Endodermal cell (in vitro differentiated cells): Measurements from ENCODE around the gene SNX14. TPM values are rescaled to one million over a fixed set of nuclear protein-coding genes. Genes with fewer than 3 reads are reported as not detected.

ENCODE experiments used
- DNase-seq: peaks from one replicate; pipeline ENCODE4 v3.0.0-alpha.2; 2017
- H3K27ac ChIP-seq: 2 replicates; pipeline ENCODE4 v1.5.1; 2013; ENCODE audit warnings: mild to moderate bottlenecking, low read depth, low read length, moderate library complexity
- H3K27me3 ChIP-seq: 2 replicates; pipeline ENCODE4 v1.6.1; 2013; ENCODE audit warnings: mild to moderate bottlenecking, low read length, moderate library complexity; ENCODE audit not compliant: insufficient read depth, control insufficient read depth, poor library complexity, severe bottlenecking
- H3K36me3 ChIP-seq: 2 replicates; pipeline ENCODE4 v1.7.0; 2013; ENCODE audit warnings: mild to moderate bottlenecking, low read length, moderate library complexity; ENCODE audit not compliant: control insufficient read depth, insufficient read depth
- H3K4me1 ChIP-seq: one replicate; pipeline ENCODE4 v1.7.0; 2013; ENCODE audit warnings: low read length; ENCODE audit not compliant: control insufficient read depth, insufficient read depth
- H3K4me3 ChIP-seq: 2 replicates; pipeline ENCODE4 v1.5.1; 2013; ENCODE audit warnings: mild to moderate bottlenecking, low read length, moderate library complexity
- H3K9ac ChIP-seq: 2 replicates; pipeline ENCODE4 v1.6.1; 2013; ENCODE audit warnings: mild to moderate bottlenecking, low read length, moderate library complexity; ENCODE audit not compliant: poor library complexity, severe bottlenecking; ENCODE audit errors: extremely low read depth
- H3K9me3 ChIP-seq: 2 replicates; pipeline ENCODE4 v1.6.1; 2013; ENCODE audit warnings: mild to moderate bottlenecking, low read length, moderate library complexity; ENCODE audit not compliant: control insufficient read depth
- H3K27ac Mint-ChIP-seq: 2 replicates; pipeline ENCODE4 v1.8.0; 2020; ENCODE audit warnings: mixed read lengths
- H3K27me3 Mint-ChIP-seq: 2 replicates; pipeline ENCODE4 v1.8.0; 2021; ENCODE audit warnings: mild to moderate bottlenecking, mixed read lengths; ENCODE audit not compliant: insufficient read depth
- H3K36me3 Mint-ChIP-seq: 2 replicates; pipeline ENCODE4 v1.8.0; 2020; ENCODE audit warnings: low read depth, mixed read lengths
- H3K4me1 Mint-ChIP-seq: 2 replicates; pipeline ENCODE4 v1.8.0; 2020; ENCODE audit warnings: mixed read lengths
- H3K4me3 Mint-ChIP-seq: 2 replicates; pipeline ENCODE4 v1.8.0; 2020; ENCODE audit warnings: mild to moderate bottlenecking, moderate library complexity, mixed read lengths
- H3K9me3 Mint-ChIP-seq: 2 replicates; pipeline ENCODE4 v1.8.0; 2020; ENCODE audit warnings: mild to moderate bottlenecking, mixed read lengths
- CTCF ChIP-seq: fragments of 200-600 bp; sonication (generic); conservative IDR thresholded peaks from 2 replicates; pipeline ENCODE4 v1.5.0; 2021; ENCODE audit warnings: antibody characterized with exemption, mild to moderate bottlenecking
- WGBS, 2 experiments: methylation state at CpG; one replicate each; pipeline versions ENCODE4 v1.1.5 to v1.1.7; 2013; ENCODE audit warnings: missing lambda C conversion rate in 2 of 2, mixed read lengths in 1 of 2; ENCODE audit not compliant: insufficient coverage in 1 of 2, insufficient read length in 1 of 2; 5-methylcytosine and 5-hydroxymethylcytosine counted together
- total RNA-seq, 2 donors: library from RNA; stranded (reverse); fragmentation: NEBNext Ultra II Directional in 1 of 2; extraction: Animal tissue kit (Norgen Biotek cat#: 25700) in 1 of 2; gene quantifications; 2 replicates in 1 of 2; 3 replicates in 1 of 2; pipeline ENCODE4 v1.2.1, GENCODE V29; 2021

Gene SNX14
- total RNA-seq, 2 donors from 2014 or later: 61.3 to 69.6 TPM

- H3K9me3 ChIP-seq: peaks cover 13% of the 10 kb centered on the region
- H3K4me3 ChIP-seq: peak overlapping the region; percentile 99
- peak; percentile 78 for DNase-seq
- 0% methylated on average over 23 to 85 of the region's 85 CpGs for WGBS, 2 experiments
- Mint-ChIP-seq H3K4me1 (peaks cover 27% of the 10 kb centered on the region), H3K9me3 (peaks cover 7% of the 10 kb centered on the region), H3K36me3 (peaks cover 44% of the 10 kb centered on the region), H3K27me3 (no peaks in the 10 kb centered on the region), H3K27ac (peak overlapping the region; percentile 99), H3K4me3 (peak overlapping the region; percentile 97)
- no peaks in the 10 kb centered on the region for H3K27me3 ChIP-seq
- TF ChIP-seq CTCF: peak; percentile 28
- H3K36me3 ChIP-seq: peaks cover 41% of the 10 kb centered on the region
- H3K27ac ChIP-seq: peak overlapping the region; percentile 100
- H3K9ac ChIP-seq: peak overlapping the region; percentile 99
- no peaks in the 10 kb centered on the region for H3K4me1 ChIP-seq
Observed at GRCh38 chr6:85641897-85642773, 48.5 kb upstream of the SNX14 start.

- Mint-ChIP-seq H3K27ac (peak overlapping the region; percentile 99), H3K27me3 (no peaks in the 10 kb centered on the region), H3K9me3 (peaks cover 6% of the 10 kb centered on the region), H3K36me3 (peaks cover 50% of the 10 kb centered on the region), H3K4me1 (peaks cover 27% of the 10 kb centered on the region), H3K4me3 (peak overlapping the region; percentile 97)
- Histone ChIP-seq H3K4me1 (no peaks in the 10 kb centered on the region), H3K9ac (peak overlapping the region; percentile 99), H3K27me3 (no peaks in the 10 kb centered on the region), H3K9me3 (peaks cover 13% of the 10 kb centered on the region), H3K27ac (no peak overlapping the region), H3K4me3 (peak overlapping the region; percentile 99), H3K36me3 (peaks cover 48% of the 10 kb centered on the region)
- 0% methylated on average over 8 to 14 of the region's 14 CpGs for WGBS, 2 experiments
- peak; percentile 51 for DNase-seq
- TF ChIP-seq CTCF: no peak
Observed at GRCh38 chr6:85641522-85641896, 47.9 kb upstream of the SNX14 start.

GRCh38 chr6:85640821-85641220, 47.2 kb upstream of the SNX14 start:
- no peaks in the 10 kb centered on the region for H3K27me3 Mint-ChIP-seq
- no peak for TF ChIP-seq CTCF
- H3K27ac Mint-ChIP-seq: peak overlapping the region; percentile 12
- no peak for DNase-seq
- H3K9me3 ChIP-seq: peaks cover 12% of the 10 kb centered on the region
- H3K9ac ChIP-seq: peak overlapping the region; percentile 99
- peak overlapping the region; percentile 99 for H3K4me3 ChIP-seq
- no peaks in the 10 kb centered on the region for H3K4me1 ChIP-seq
- H3K27ac ChIP-seq: no peak overlapping the region
- H3K36me3 Mint-ChIP-seq: peaks cover 55% of the 10 kb centered on the region
- H3K4me3 Mint-ChIP-seq: peak overlapping the region; percentile 97
- H3K36me3 ChIP-seq: peaks cover 54% of the 10 kb centered on the region
- peaks cover 27% of the 10 kb centered on the region for H3K4me1 Mint-ChIP-seq
- 56 to 73% methylated on average over 3 of the region's 3 CpGs for WGBS, 2 experiments
- peaks cover 6% of the 10 kb centered on the region for H3K9me3 Mint-ChIP-seq
- no peaks in the 10 kb centered on the region for H3K27me3 ChIP-seq
